ENCODE data around the gene C11orf21.

C11orf21 gene

GRCh38 chr11:2277933-2278523 is 23.7 kb downstream of the C11orf21 start:
- Histone ChIP-seq H3K4me1 (ENCODE audit: insufficient read depth, insufficient read length) (no peaks in the 10 kb centered on the region), H3K36me3 (ENCODE audit: insufficient read depth, insufficient read length, low read length) (no peaks in the 10 kb centered on the region), H3K27me3 (ENCODE audit: insufficient read depth, insufficient read length) (peaks cover 4% of the 10 kb centered on the region), H3K9ac (ENCODE audit: insufficient read length, low read depth) (no peak overlapping the region), H3K9me3 (ENCODE audit: insufficient read depth, low read length) (peaks cover 15% of the 10 kb centered on the region; the same call in 1 of the 2 replicates), H3K4me3 (ENCODE audit: insufficient read length, low read depth) (no peak overlapping the region)
- no peak for DNase-seq (ENCODE audit: low read depth, low spot score)
- no peak for TF ChIP-seq YY1 (IDR thresholded peaks at IDR 0.05; ENCODE audit: insufficient read depth, insufficient read length)
- TF ChIP-seq ZNF274 (IDR thresholded peaks at IDR 0.05; ENCODE audit: low read depth, low read length), result no peak
- no peak for TF ChIP-seq SUZ12 (IDR thresholded peaks at IDR 0.05; ENCODE audit: extremely low read depth, insufficient read depth, insufficient read length)

GRCh38 chr11:2277008-2277346 is 24.7 kb downstream of the C11orf21 start:
- Histone ChIP-seq H3K4me3 (ENCODE audit: insufficient read length, low read depth) (no peak overlapping the region), H3K9me3 (ENCODE audit: insufficient read depth, low read length) (peaks cover 7% of the 10 kb centered on the region; the same call in 1 of the 2 replicates), H3K27me3 (ENCODE audit: insufficient read depth, insufficient read length) (peaks cover 4% of the 10 kb centered on the region), H3K9ac (ENCODE audit: insufficient read length, low read depth) (no peak overlapping the region), H3K4me1 (ENCODE audit: insufficient read depth, insufficient read length) (no peaks in the 10 kb centered on the region), H3K36me3 (ENCODE audit: insufficient read depth, insufficient read length, low read length) (no peaks in the 10 kb centered on the region)
- DNase-seq (ENCODE audit: low read depth, low spot score), result no peak
- TF ChIP-seq YY1 (IDR thresholded peaks at IDR 0.05; ENCODE audit: insufficient read depth, insufficient read length) (no peak), SUZ12 (IDR thresholded peaks at IDR 0.05; ENCODE audit: extremely low read depth, insufficient read depth, insufficient read length) (no peak), ZNF274 (IDR thresholded peaks at IDR 0.05; ENCODE audit: low read depth, low read length) (no peak)

GRCh38 chr11:2276280-2277007 is 25.3 kb downstream of the C11orf21 start:
- TF ChIP-seq YY1 (IDR thresholded peaks at IDR 0.05; ENCODE audit: insufficient read depth, insufficient read length) (no peak), ZNF274 (IDR thresholded peaks at IDR 0.05; ENCODE audit: low read depth, low read length) (no peak), SUZ12 (IDR thresholded peaks at IDR 0.05; ENCODE audit: extremely low read depth, insufficient read depth, insufficient read length) (no peak)
- Histone ChIP-seq H3K9me3 (ENCODE audit: insufficient read depth, low read length) (peaks cover 7% of the 10 kb centered on the region; the same call in 1 of the 2 replicates), H3K27me3 (ENCODE audit: insufficient read depth, insufficient read length) (peaks cover 9% of the 10 kb centered on the region), H3K9ac (ENCODE audit: insufficient read length, low read depth) (no peak overlapping the region), H3K36me3 (ENCODE audit: insufficient read depth, insufficient read length, low read length) (no peaks in the 10 kb centered on the region), H3K4me1 (ENCODE audit: insufficient read depth, insufficient read length) (peaks cover 2% of the 10 kb centered on the region), H3K4me3 (ENCODE audit: insufficient read length, low read depth) (no peak overlapping the region)
- DNase-seq (ENCODE audit: low read depth, low spot score), result no peak

DNA sequence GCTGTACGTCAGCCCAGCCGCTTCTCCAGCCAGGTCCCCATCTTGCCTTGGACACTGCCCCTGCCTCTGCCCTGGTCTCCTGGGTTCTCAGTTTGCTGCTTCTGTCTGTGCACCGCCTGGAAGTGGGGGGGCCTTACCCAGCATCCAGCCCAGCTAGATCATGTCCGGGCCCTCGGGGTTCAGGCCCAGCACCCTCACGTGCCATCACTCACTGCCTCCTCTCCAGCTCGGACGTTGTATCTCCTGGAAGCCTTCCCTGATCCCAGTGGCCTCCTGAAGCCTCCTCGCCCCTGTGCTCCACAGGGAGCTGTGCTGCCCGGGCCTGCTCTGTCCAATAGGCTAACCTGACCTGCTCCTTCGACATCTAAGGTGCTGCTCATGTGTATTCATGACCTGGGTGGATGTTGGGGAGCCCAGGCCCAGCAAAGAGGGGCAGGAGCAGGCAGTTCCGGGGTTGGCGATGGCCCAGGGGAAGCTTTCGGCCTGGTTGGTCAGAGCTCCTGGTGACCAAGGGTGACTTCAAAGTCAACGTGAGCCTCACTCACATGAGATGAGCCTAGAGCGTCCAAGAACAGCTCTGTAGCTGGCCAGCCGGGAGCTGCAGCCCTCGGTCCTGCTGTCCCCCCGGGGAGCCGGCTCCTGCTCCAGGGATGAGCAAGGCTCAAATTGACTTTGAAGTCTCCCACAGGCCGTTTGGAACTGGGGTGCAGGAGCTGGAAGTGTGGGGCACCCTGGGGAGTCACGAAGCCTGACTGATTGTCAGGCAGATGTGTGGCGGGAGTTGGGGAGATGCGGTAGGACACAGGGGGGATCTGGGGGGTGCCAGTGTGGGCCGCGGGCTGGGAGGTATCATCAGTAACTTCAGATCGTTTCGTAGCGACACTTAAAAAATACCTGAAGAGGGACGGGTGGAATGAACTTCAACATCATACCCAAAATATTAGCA is 26.1 kb downstream of the C11orf21 start:
- no peak for TF ChIP-seq ZNF274 (IDR thresholded peaks at IDR 0.05; ENCODE audit: low read depth, low read length)
- TF ChIP-seq YY1 (IDR thresholded peaks at IDR 0.05; ENCODE audit: insufficient read depth, insufficient read length), result no peak
- TF ChIP-seq SUZ12 (IDR thresholded peaks at IDR 0.05; ENCODE audit: extremely low read depth, insufficient read depth, insufficient read length), result no peak
- Histone ChIP-seq H3K9ac (ENCODE audit: insufficient read length, low read depth) (no peak overlapping the region), H3K27me3 (ENCODE audit: insufficient read depth, insufficient read length) (peaks cover 18% of the 10 kb centered on the region), H3K36me3 (ENCODE audit: insufficient read depth, insufficient read length, low read length) (no peaks in the 10 kb centered on the region), H3K4me1 (ENCODE audit: insufficient read depth, insufficient read length) (peaks cover 6% of the 10 kb centered on the region), H3K9me3 (ENCODE audit: insufficient read depth, low read length) (peaks cover 11% of the 10 kb centered on the region), H3K4me3 (ENCODE audit: insufficient read length, low read depth) (no peak overlapping the region)
- no peak for DNase-seq (ENCODE audit: low read depth, low spot score)

DNA sequence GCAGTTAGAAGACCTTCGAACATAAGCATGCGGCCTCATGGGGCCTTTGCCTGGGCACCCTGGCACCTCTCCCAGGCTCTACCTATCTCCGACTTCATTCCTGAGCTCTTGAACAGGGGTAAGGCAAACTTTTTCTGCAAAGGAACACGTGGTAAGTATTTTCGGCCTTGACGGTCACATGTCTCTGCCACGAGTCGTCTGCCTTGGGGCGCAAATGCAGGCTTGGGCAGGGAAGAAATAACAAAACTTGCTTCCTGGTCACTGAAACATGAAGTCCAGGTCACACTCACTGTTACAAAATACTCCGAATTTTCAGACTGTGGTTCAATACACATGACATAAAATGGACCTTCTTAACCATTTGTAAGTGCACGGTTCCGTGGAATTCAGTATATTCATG is 27.9 kb downstream of the C11orf21 start:
- H3K9ac ChIP-seq (ENCODE audit: insufficient read length, low read depth), result no peak overlapping the region
- no peak overlapping the region for H3K4me3 ChIP-seq (ENCODE audit: insufficient read length, low read depth)
- peaks cover 4% of the 10 kb centered on the region; the same call in 1 of the 2 replicates for H3K9me3 ChIP-seq (ENCODE audit: insufficient read depth, low read length)
- no peak for DNase-seq (ENCODE audit: low read depth, low spot score)
- no peaks in the 10 kb centered on the region for H3K36me3 ChIP-seq (ENCODE audit: insufficient read depth, insufficient read length, low read length)
- peaks cover 26% of the 10 kb centered on the region for H3K27me3 ChIP-seq (ENCODE audit: insufficient read depth, insufficient read length)
- H3K4me1 ChIP-seq (ENCODE audit: insufficient read depth, insufficient read length), result peaks cover 6% of the 10 kb centered on the region
- TF ChIP-seq SUZ12 (IDR thresholded peaks at IDR 0.05; ENCODE audit: extremely low read depth, insufficient read depth, insufficient read length) (no peak), YY1 (IDR thresholded peaks at IDR 0.05; ENCODE audit: insufficient read depth, insufficient read length) (no peak), ZNF274 (IDR thresholded peaks at IDR 0.05; ENCODE audit: low read depth, low read length) (no peak)

DNA sequence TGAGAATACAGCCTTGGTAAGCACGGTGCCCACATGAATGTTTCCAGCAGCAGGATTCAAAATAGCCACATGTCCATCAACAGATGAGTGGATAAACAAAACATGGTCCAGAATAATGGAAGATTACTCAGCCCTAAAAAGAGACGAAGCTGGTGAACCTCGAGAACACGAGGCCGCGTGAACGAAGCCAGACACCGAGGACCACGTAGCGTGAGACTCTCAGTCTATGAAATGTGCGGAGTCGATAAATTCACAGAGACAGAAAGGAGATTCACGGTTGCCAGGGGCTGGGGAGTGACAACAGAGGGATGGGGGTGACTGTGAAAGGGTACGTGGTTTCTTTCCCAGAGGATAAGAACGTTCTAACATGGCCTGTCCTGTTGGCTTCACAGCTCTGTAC is 28.4 kb downstream of the C11orf21 start:
- Histone ChIP-seq H3K9me3 (ENCODE audit: insufficient read depth, low read length) (peaks cover 4% of the 10 kb centered on the region; the same call in 1 of the 2 replicates), H3K36me3 (ENCODE audit: insufficient read depth, insufficient read length, low read length) (no peaks in the 10 kb centered on the region), H3K4me1 (ENCODE audit: insufficient read depth, insufficient read length) (peaks cover 8% of the 10 kb centered on the region), H3K9ac (ENCODE audit: insufficient read length, low read depth) (no peak overlapping the region), H3K27me3 (ENCODE audit: insufficient read depth, insufficient read length) (peaks cover 28% of the 10 kb centered on the region), H3K4me3 (ENCODE audit: insufficient read length, low read depth) (no peak overlapping the region)
- TF ChIP-seq SUZ12 (IDR thresholded peaks at IDR 0.05; ENCODE audit: extremely low read depth, insufficient read depth, insufficient read length) (no peak), YY1 (IDR thresholded peaks at IDR 0.05; ENCODE audit: insufficient read depth, insufficient read length) (no peak), ZNF274 (IDR thresholded peaks at IDR 0.05; ENCODE audit: low read depth, low read length) (no peak)
- DNase-seq (ENCODE audit: low read depth, low spot score), result no peak

All from NT2/D1 (cell line).